ENCODE results near the gene CLIP1.
"Not testable (repeated sequence)": the region's sequence is repeated elsewhere in the genome, so short reads cannot be mapped to it uniquely, and the experiment has no call there.

CLIP1 gene

GRCh38 chr12:122395319-122395718, 27.1 kb downstream of the CLIP1 start:
- DNase-seq (ENCODE audit: low read depth, low spot score) = no peak

- no peak for DNase-seq (ENCODE audit: low read depth, low spot score)
Measured at GRCh38 chr12:122394626-122395194, 27.8 kb downstream of the CLIP1 start.

- no peak for DNase-seq (ENCODE audit: low read depth, low spot score)
Measured at GRCh38 chr12:122393817-122394216, 28.7 kb downstream of the CLIP1 start.

DNA sequence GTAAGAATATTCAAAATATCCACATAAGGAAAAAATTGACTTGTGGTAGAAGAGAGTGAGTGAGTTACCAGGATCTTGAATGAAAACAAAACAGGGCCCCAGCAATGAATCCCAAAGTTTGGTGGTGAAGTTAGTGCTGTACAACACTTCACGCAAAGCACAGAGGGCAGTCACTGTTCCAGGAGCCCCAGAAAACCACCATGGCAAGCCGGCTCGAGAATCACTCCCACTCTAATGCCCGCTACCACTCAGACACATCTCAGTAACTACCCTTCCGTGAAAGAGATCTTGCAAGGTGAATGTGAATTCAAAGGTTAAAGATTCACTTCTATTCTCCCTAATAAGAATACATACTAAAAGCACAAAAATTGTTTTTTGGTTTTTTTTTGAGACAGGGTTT, 30.1 kb downstream of the CLIP1 start:
- DNase-seq (ENCODE audit: low read depth, low spot score) = no peak

DNA sequence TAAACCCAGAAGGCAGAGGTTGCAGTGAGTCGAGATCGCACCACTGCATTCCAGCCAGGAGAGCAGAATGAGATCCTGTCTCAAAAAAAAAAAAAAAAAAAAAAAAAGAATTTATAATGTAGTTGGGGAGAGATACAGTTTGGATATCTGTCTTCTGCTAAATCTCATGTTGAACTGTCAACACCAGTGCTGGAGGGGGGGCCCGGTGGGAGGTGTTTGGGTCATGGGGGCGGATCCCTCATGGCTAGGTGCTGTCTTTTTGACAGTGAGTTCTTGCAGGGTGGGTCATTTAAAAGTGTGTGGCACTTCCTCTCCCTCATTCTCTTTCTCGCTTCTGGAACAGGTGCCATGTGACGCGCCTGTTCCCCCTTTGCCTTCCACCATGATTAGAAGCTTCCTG, 32.8 kb downstream of the CLIP1 start:
- DNase-seq (ENCODE audit: low read depth, low spot score) = no peak

GRCh38 chr12:122387887-122388286, 34.6 kb downstream of the CLIP1 start:
- no peak for DNase-seq (ENCODE audit: low read depth, low spot score)

- no peak for DNase-seq (ENCODE audit: low read depth, low spot score)
Measured at GRCh38 chr12:122385171-122386016, 37.1 kb downstream of the CLIP1 start.

DNA sequence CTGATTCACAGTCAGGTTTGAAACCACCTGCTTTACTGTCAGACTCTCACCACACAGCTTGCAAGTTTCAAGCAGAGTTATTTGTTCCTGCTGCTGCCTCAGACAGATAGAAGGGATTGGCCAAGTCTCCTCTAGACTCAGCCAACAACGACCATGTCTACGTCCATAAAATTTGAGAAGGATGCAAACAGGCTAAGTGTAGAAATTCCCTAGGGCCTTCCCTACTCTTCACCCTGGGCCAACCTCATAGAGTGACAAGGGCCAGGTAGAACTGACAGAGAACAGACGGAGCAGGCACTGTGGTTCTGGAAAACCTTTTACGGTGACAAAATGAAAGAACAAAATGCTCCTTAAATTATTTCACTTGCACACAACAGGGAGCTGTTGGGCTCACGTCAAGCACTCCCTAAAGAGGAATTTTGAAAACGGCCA, 39.5 kb downstream of the CLIP1 start:
- DNase-seq (ENCODE audit: low read depth, low spot score) = no peak

GRCh38 chr12:122381021-122381420, 41.4 kb downstream of the CLIP1 start:
- no peak for DNase-seq (ENCODE audit: low read depth, low spot score)

GRCh38 chr12:122376751-122377150, 45.7 kb downstream of the CLIP1 start:
- not testable (repeated sequence) for DNase-seq (ENCODE audit: low read depth, low spot score)

- no peak for DNase-seq (ENCODE audit: low read depth, low spot score)
Measured at GRCh38 chr12:122374707-122375106, 47.8 kb downstream of the CLIP1 start.

GRCh38 chr12:122371475-122372045, 50.9 kb downstream of the CLIP1 start:
- no peak for DNase-seq (ENCODE audit: low read depth, low spot score)

- no peak for DNase-seq (ENCODE audit: low read depth, low spot score)
Measured at GRCh38 chr12:122368361-122369073, 54.0 kb downstream of the CLIP1 start.

DNA sequence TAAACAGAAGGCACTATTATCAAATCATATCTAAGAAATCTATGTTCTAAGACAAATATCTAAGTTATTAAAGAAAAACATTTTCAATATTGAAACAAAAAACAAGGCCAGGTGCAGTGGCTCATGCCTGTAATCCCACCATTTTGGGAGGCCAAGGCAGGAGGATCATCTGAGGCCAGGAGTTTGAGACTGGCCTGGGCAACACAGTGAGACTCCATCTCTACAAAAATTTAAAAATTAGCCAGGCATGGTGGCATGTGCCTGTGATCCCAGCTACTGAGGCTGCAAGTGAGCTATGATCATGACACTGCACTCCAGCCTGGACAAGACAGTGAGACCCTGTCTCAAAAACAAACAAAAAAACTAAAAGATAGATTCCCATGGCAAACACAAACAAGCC, 54.8 kb downstream of the CLIP1 start:
- not testable (repeated sequence) for DNase-seq (ENCODE audit: low read depth, low spot score)

- no peak for DNase-seq (ENCODE audit: low read depth, low spot score)
Measured at GRCh38 chr12:122366685-122367475, 55.6 kb downstream of the CLIP1 start.

DNA sequence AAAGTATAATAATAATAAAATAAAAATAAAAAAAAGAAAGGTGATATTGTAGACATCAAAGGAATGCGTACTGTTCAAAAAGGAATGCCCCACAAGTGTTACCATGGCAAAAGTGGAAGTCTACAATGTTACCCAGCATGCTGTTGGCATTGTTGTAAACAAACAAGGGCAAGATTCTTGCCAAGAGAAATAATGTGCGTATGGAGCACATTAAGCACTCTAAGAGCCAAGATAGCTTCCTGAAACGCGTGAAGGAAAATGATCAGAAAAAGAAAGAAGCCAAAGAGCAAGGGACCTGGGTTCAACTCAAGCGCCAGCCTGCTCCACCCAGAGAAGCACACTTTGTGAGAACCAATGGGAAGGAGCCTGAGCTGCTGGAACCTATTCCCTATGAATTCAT, 57.2 kb downstream of the CLIP1 start:
- DNase-seq (ENCODE audit: low read depth, low spot score) = not testable (repeated sequence)

DNA sequence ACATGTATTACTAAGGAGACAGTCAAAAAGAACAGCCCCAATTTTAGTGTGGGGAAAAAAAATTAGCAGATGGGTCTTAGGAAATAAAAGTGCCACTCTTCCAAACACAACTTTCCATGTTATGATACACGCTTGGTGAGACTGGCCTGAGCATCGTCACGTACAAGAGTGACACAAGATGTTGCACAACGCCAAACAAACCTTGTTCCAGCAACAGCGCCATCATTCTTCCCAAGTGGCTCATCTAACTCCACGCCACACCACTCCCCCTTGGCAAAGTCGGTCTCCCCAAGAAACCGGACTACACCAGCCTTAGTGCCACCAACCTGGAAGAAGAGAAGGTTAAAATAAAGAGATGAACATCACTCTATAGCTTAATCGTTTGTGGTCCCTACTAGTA, 58.7 kb downstream of the CLIP1 start:
- no peak for DNase-seq (ENCODE audit: low read depth, low spot score)

GRCh38 chr12:122362755-122363154, 59.7 kb downstream of the CLIP1 start:
- no peak for DNase-seq (ENCODE audit: low read depth, low spot score)

DNA sequence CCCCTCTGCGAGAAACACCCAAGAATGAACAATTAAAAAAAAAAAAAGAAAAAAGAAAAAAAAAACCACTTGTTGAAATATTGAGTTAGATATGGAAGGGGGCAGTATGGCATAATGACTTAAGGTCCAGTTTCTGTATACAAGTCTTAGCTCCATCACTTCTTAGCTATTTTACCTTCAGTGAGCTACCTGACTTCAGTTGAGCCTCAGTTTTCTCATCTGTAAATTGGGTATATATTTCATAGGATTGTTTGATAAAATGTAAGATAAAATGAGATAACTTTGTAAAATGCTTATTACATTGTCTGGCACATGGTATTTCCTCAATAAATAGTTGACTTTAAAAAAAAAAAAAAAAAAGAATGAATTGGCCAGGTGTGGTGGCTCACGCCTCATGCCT, 64.1 kb downstream of the CLIP1 start:
- DNase-seq (ENCODE audit: low read depth, low spot score) = not testable (repeated sequence)

- DNase-seq (ENCODE audit: low read depth, low spot score) = not testable (repeated sequence)
Measured at GRCh38 chr12:122357536-122357935, 64.9 kb downstream of the CLIP1 start.

GRCh38 chr12:122356991-122357390, 65.5 kb downstream of the CLIP1 start:
- DNase-seq (ENCODE audit: low read depth, low spot score) = not testable (repeated sequence)

All from brain pericyte (primary cell).